ENCODE results near the gene ACLY. TPM values are rescaled to one million over a fixed set of nuclear protein-coding genes. Genes with fewer than 3 reads are reported as not detected.

Gene ACLY
- total RNA-seq, 1 experiment from 2014 or later: 279 TPM

- peaks cover 5 to 6% of the 10 kb centered on the region in 2 experiments for H3K4me1 Mint-ChIP-seq
- H3K9me3 Mint-ChIP-seq: no peaks in the 10 kb centered on the region
- H2BK20ac ChIP-seq (ENCODE audit: low read depth, low read length, poor library complexity, severe bottlenecking): no peak overlapping the region
- no peak overlapping the region for H3K4me2 ChIP-seq (ENCODE audit: insufficient read depth, insufficient read length, low read length)
- H3K27me3 Mint-ChIP-seq (ENCODE audit: low read depth): no peaks in the 10 kb centered on the region
- TF ChIP-seq CTCF (conservative IDR thresholded peaks at IDR 0.05): no peak
- H2AFZ ChIP-seq (ENCODE audit: low read length): no peak overlapping the region
- H3K23ac ChIP-seq (ENCODE audit: insufficient read length, low read depth, low read length): no peak overlapping the region
- H3K23me2 ChIP-seq (ENCODE audit: insufficient read length, low read depth, low read length, poor library complexity, severe bottlenecking): no peaks in the 10 kb centered on the region
- H3K27me3 ChIP-seq (ENCODE audit: insufficient read depth, low read length): no peaks in the 10 kb centered on the region
- no peak overlapping the region; the same call in 1 of the 2 replicates for H3K14ac ChIP-seq (ENCODE audit: insufficient read depth, low read length)
- H3K56ac ChIP-seq (ENCODE audit: insufficient read length, low read depth, low read length): no peak overlapping the region
- H3K4me3 Mint-ChIP-seq: no peak overlapping the region
- peaks cover 73 to 98% (median 93%) of the 10 kb centered on the region in 3 experiments; a peak in 6 of 7 replicates for H3K36me3 Mint-ChIP-seq (ENCODE audit: insufficient read depth in 1 of 3, low read depth in 3 of 3)
- no peak overlapping the region for H4K91ac ChIP-seq (ENCODE audit: insufficient read length, low read depth, low read length)
- H3K9me3 ChIP-seq (ENCODE audit: control insufficient read depth, low read depth, low read length): no peaks in the 10 kb centered on the region
- H3K27ac Mint-ChIP-seq: no peak overlapping the region; a peak in 1 of 7 replicates
- H2BK12ac ChIP-seq (ENCODE audit: insufficient read length, low read depth, low read length): no peak overlapping the region
- no peak overlapping the region for H3K27ac ChIP-seq (ENCODE audit: insufficient read length, low read depth, low read length)
- no peaks in the 10 kb centered on the region for H3K4me1 ChIP-seq (ENCODE audit: insufficient read depth, low read length)
- no peak overlapping the region for H2BK15ac ChIP-seq (ENCODE audit: low read depth, low read length)
- H4K8ac ChIP-seq (replicated peaks; ENCODE audit: insufficient read length, low read depth, low read length): no peak overlapping the region
- H3K79me2 ChIP-seq (ENCODE audit: insufficient read depth, low read length): peaks cover 13% of the 10 kb centered on the region; the same call in 1 of the 2 replicates
- H3K18ac ChIP-seq (ENCODE audit: insufficient read length, low read depth, low read length): no peak overlapping the region
- no peak overlapping the region for H2BK120ac ChIP-seq (ENCODE audit: low read depth, low read length, poor library complexity, severe bottlenecking)
- WGBS (ENCODE audit: extremely low coverage, insufficient read length, low lambda C conversion rate): no CpG with 5 or more reads among the region's 13 CpGs
- no peak overlapping the region for H3K9ac ChIP-seq (ENCODE audit: extremely low read depth, insufficient read length, low read length)
- DNase-seq: no peak
- no peak overlapping the region for H2AK5ac ChIP-seq (ENCODE audit: insufficient read length, low read length)
- H4K20me1 ChIP-seq (ENCODE audit: control insufficient read depth, insufficient read depth, insufficient read length): peaks cover 10% of the 10 kb centered on the region
- H2BK5ac ChIP-seq (ENCODE audit: insufficient read length, low read length): no peak overlapping the region
- peaks cover 6% of the 10 kb centered on the region for H3K79me1 ChIP-seq (ENCODE audit: insufficient read depth, low read depth, low read length, poor library complexity, severe bottlenecking)
- H4K5ac ChIP-seq (ENCODE audit: insufficient read length, low read depth, low read length): no peak overlapping the region
- H3K4ac ChIP-seq (ENCODE audit: low read depth, low read length): no peak overlapping the region
- no peak overlapping the region for H3T11ph ChIP-seq (ENCODE audit: low read length)
Measured at GRCh38 chr17:41909088-41909487, 9.7 kb downstream of the ACLY start.

Data from H9 (cell line).